GM18526 (cell line): ENCODE data around the gene DARS2.
A peak's percentile ranks its signal among the peaks of the same experiment; 100 is the strongest.

Source experiments
- POLR2A ChIP-seq: IDR thresholded peaks from 3 replicates; pipeline ENCODE4 v1.6.1; 2011; ENCODE audit not compliant: insufficient read length; ENCODE audit errors: extremely low read depth

DARS2 gene

DNA sequence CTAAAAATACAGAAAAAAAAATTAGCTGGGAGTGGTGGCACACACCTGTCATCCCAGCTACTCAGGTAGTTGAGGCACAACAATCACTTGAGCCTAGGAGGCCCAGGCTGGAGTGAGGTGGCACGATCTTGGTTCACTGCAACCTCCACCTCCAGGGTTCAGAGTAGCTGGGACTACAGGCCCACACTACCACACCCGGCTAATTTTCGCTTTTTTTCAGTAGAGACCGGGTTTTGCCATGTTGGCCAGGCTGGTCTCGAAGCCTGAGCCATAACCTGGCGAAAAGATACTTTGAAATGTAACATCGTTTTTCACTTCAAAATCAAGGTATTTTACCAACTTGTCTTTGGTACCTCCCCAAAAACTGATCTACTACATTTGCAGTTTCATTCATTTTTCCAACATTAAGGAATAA, 37.3 kb downstream of the DARS2 start:
- peak; percentile 45 for TF ChIP-seq POLR2A

GRCh38 chr1:173862769-173863223, 38.3 kb downstream of the DARS2 start:
- no peak for TF ChIP-seq POLR2A

- TF ChIP-seq POLR2A, result no peak
These were observed 39.0 kb downstream of the DARS2 start for GRCh38 chr1:173863224-173864161.

DNA sequence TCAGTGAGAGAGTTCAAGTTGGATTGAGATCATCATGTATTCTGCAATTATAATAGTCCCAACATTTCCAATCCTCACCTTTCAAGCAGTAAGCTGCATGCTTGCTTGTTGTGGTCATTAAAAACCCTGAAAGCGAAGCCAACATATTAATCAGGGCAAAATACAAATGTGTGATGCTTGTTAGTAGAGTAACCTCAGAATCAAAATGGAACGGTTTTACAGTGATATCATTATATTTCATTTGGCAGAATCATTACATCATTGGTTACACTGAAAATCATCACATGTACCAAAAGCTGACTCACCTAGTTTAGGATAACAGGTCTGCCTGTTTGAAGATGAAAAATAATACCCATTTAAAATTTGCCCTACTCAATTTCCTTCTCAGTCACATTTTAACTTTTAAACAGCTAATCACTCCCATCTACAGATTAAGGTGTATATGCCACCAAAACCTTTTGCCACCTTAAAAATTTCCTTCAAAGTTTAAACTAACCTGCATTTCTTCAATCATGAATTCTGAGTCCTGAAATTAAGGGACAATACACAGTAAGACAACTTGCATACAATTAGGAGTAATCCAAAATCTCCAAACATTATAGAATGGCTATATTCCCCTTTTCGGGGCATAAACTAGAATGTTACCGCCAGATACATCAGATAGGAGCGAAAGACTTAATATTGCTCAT, 39.9 kb downstream of the DARS2 start:
- TF ChIP-seq POLR2A, result no peak

DNA sequence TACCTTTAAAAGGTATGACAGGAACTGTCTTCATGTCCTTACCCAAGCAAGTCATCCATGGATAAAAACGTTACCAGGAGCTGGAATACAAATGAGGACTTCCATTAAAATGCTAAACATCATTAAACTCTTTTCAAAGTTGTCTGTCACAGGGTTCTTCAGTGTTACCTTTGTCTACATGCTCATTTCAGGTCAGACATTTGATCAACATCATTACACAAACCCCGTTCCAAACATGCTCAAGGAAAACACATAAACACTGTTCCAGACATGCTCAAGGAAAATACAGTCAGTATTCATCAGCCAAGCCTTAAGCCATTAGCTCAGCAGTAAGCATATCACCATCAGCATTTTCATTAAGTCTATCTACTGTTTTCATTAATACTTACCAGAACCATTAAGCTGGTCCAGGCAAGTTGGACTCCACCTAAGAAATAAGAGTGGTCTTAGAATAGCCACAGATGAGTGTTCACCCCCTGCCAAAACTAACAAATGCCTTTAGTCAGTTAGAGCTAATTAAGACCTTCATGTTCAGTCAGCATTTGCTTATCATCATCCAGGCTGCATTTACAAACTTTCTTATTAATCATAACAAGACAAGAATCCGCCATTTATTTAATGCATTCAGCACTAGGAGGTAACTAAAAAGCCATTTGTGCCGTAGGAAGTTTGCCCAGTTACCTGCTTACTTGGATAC, 41.1 kb downstream of the DARS2 start:
- TF ChIP-seq POLR2A, result no peak

DNA sequence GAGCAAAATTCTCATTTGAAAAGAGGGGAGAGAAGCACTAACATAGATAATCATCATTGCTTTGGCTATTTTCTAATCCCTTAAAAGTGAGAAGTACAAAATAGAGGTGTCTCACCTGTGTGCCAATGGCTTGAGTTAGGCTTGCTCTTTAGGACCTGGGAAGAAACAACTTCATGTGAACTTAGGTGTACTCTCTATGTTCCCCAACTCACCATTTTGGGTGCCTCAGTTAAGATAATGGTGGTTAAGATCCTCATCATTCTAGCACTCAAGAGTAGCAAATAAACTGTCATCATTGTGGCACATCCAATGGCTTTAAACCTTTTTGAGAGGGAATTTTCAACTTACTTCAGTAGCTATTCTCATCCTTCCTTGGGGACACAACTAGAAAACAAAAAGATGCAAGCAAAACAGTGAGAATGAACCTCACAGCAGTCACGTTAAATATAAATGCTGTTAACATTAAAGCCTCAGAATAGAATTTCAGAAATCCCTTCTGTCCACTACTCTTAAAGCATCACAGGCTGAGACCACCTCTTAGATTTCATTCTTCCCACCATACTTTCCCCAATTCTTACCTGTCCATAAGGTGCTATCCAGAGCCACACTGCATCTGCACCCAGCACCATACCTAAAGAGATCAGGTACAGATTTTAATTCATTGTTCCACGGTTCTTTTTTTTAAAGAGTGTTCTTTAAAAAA, 42.1 kb downstream of the DARS2 start:
- TF ChIP-seq POLR2A, result no peak

- no peak for TF ChIP-seq POLR2A
These were observed 42.8 kb downstream of the DARS2 start for GRCh38 chr1:173867141-173867752.

DNA sequence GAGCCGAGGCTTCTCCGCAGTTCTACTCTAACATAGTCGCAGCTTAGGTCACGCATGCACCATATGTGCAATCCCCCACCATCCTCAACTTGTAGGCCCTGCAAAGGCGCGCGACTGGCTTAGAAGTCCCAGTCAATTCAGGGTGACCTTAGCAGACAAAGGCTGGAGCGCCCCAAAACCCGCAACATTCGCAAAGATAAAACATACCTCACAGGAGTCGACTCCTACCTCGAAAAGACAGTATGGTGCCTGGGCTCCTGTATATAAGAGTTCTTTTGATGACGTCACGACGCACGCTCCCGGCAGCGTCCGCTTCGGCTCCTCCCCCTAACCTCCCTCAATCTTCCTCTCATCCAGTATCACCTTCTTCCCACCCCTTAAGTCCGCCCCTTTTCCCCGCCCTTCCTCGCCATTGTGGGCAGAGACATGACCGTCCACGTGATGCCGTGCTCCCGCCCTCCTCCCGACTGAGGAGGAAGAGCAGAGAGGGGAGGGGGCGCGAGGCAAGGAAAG, 43.3 kb downstream of the DARS2 start, which contains the start of gene GAS5:
GAS5 (minus strand) TSS at position 237 of the 513 bp plus-strand sequence.
- peak; percentile 99 for TF ChIP-seq POLR2A

- no peak for TF ChIP-seq POLR2A
These were observed 44.0 kb downstream of the DARS2 start, which contains the start of gene ZBTB37 for GRCh38 chr1:173868266-173869020. Gene ZBTB37, plus strand, starts transcription at chr1:173868380. Its CDS starts 1,846 bp downstream, at chr1:173870226.

GRCh38 chr1:173869021-173869359, 44.5 kb downstream of the DARS2 start:
- no peak for TF ChIP-seq POLR2A

GRCh38 chr1:173870252-173871075, 46.0 kb downstream of the DARS2 start:
- TF ChIP-seq POLR2A, result no peak

DNA sequence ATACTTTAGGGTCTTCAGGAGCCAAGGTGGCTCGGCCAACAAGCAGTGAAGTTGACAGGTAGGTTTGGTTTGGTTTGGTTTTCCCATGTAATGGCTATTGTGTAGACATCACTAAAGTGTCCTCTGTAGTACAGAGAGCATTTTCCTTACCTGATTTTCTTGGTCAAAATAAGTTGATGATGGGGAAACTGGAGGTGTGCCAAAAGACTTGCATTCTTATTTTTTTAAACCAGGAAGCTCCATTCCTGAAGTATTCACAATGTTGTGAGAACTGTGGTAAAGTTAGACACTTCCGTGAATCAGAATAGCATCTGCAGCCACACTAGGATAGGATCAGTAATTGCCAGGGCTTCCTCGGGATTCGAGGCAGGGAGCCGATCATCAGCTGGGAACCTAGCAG, 46.6 kb downstream of the DARS2 start:
- no peak for TF ChIP-seq POLR2A

GRCh38 chr1:173871500-173871899, 47.0 kb downstream of the DARS2 start:
- no peak for TF ChIP-seq POLR2A
